Fibroblast of lung (primary cell): ENCODE data around the gene DDX31. TPM values are rescaled to one million over a fixed set of nuclear protein-coding genes. Genes with fewer than 3 reads are reported as not detected.

Experiments used
- DNase-seq, 2 donors: peaks; one replicate each; pipeline versions ENCODE4 v3.0.0 to v3.0.0-alpha.2; 2010; ENCODE audit warnings: low read depth in 2 of 2
- H2AFZ ChIP-seq: 2 replicates; pipeline ENCODE4 v1.5.1; 2012; ENCODE audit warnings: low read length, control low read depth, inconsistent platforms
- H3K27ac ChIP-seq: 2 replicates; pipeline ENCODE4 v1.5.1; 2011; ENCODE audit warnings: low read length, control low read depth; ENCODE audit not compliant: insufficient read depth
- H3K27me3 ChIP-seq: 2 replicates; pipeline ENCODE4 v1.5.1; 2011; ENCODE audit warnings: mild to moderate bottlenecking, low read length; ENCODE audit not compliant: control insufficient read depth, insufficient read depth
- H3K36me3 ChIP-seq: 2 replicates; pipeline ENCODE4 v1.5.1; 2011; ENCODE audit warnings: low read length; ENCODE audit not compliant: control insufficient read depth, insufficient read depth
- H3K4me1 ChIP-seq: 2 replicates; pipeline ENCODE4 v1.5.1; 2011; ENCODE audit warnings: low read length; ENCODE audit not compliant: control insufficient read depth, insufficient read depth; ENCODE audit errors: extremely low read depth
- H3K4me2 ChIP-seq: 2 replicates; pipeline ENCODE4 v1.5.1; 2011; ENCODE audit warnings: low read length, control low read depth; ENCODE audit not compliant: insufficient read depth; ENCODE audit errors: extremely low read depth
- H3K4me3 ChIP-seq, 4 experiments: fragments of 200-600 bp in 1 of 4; sonication (generic) in 1 of 4; replicated peaks in 1 of 4; 2 replicates each; pipeline ENCODE4 v1.5.1; 2011 to 2016; ENCODE audit warnings: low read length in 4 of 4, low read depth in 3 of 4, mild to moderate bottlenecking in 3 of 4, control low read depth in 2 of 4, inconsistent platforms in 1 of 4, mixed read lengths in 1 of 4; ENCODE audit not compliant: insufficient read depth in 1 of 4; ENCODE audit errors: control extremely low read depth in 1 of 4
- H3K79me2 ChIP-seq: 2 replicates; pipeline ENCODE4 v1.5.1; 2012; ENCODE audit warnings: mild to moderate bottlenecking, low read length, inconsistent platforms; ENCODE audit not compliant: control insufficient read depth, insufficient read depth
- H3K9ac ChIP-seq: 2 replicates; pipeline ENCODE4 v1.5.1; 2011; ENCODE audit warnings: mild to moderate bottlenecking, low read length, control low read depth; ENCODE audit not compliant: insufficient read depth
- H3K9me3 ChIP-seq: 2 replicates; pipeline ENCODE4 v1.5.1; 2012; ENCODE audit warnings: low read depth, low read length; ENCODE audit not compliant: control insufficient read depth, insufficient read depth
- H4K20me1 ChIP-seq: 2 replicates; pipeline ENCODE4 v1.5.1; 2011; ENCODE audit warnings: low read length; ENCODE audit not compliant: control insufficient read depth, insufficient read depth; ENCODE audit errors: extremely low read depth
- EZH2 ChIP-seq: IDR thresholded peaks from 2 replicates; pipeline ENCODE4 v1.5.1; 2012; ENCODE audit warnings: low read length, control low read depth, mild to moderate bottlenecking; ENCODE audit errors: missing control alignments
- polyA plus RNA-seq, 2 donors: library from polyadenylated mRNA; depleted of rRNA in 1 of 2; stranded (reverse) in 1 of 2; unstranded in 1 of 2; fragments of >200 nt; gene quantifications; 2 replicates each; pipeline ENCODE4 v1.2.1, GENCODE V29; 2011 to 2012; ENCODE audit warnings: missing spikeins in 1 of 2
- total RNA-seq: library from RNA; depleted of rRNA; stranded (reverse); fragments of >200 nt; gene quantifications from 2 replicates; pipeline ENCODE4 v1.2.1, GENCODE V29; 2014
- TF ChIP-seq, protein P1 (sequence below), 2 donors: IDR thresholded peaks in 1 of 2; conservative IDR thresholded peaks in 1 of 2; 1 replicate in 1 of 2; 2 replicates in 1 of 2; pipeline ENCODE4 v1.5.1; 2011 to 2012; ENCODE audit warnings: low read length in 2 of 2, control low read depth in 1 of 2, inconsistent platforms in 1 of 2, low read depth in 1 of 2, mild to moderate bottlenecking in 1 of 2

Gene DDX31
- total and polyA plus RNA-seq, 2 donors (not counting 1 experiment from before 2014, with no cell fraction given), result 10.1 to 10.8 TPM

GRCh38 chr9:132602207-132602606, 67.6 kb downstream of the DDX31 start:
- DNase-seq, result no peak
- H3K79me2 ChIP-seq, result no peaks in the 10 kb centered on the region
- no peak overlapping the region for H3K4me2 ChIP-seq
- TF ChIP-seq EZH2, result no peak
- TF ChIP-seq, protein P1, sequence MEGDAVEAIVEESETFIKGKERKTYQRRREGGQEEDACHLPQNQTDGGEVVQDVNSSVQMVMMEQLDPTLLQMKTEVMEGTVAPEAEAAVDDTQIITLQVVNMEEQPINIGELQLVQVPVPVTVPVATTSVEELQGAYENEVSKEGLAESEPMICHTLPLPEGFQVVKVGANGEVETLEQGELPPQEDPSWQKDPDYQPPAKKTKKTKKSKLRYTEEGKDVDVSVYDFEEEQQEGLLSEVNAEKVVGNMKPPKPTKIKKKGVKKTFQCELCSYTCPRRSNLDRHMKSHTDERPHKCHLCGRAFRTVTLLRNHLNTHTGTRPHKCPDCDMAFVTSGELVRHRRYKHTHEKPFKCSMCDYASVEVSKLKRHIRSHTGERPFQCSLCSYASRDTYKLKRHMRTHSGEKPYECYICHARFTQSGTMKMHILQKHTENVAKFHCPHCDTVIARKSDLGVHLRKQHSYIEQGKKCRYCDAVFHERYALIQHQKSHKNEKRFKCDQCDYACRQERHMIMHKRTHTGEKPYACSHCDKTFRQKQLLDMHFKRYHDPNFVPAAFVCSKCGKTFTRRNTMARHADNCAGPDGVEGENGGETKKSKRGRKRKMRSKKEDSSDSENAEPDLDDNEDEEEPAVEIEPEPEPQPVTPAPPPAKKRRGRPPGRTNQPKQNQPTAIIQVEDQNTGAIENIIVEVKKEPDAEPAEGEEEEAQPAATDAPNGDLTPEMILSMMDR (conservative IDR thresholded peaks at IDR 0.05 in 1 of 2, IDR thresholded peaks at IDR 0.05 in 1 of 2; ENCODE audit: low read depth in 1 of 2, low read length in 2 of 2), result no peak
- H3K4me3 ChIP-seq, result no peak overlapping the region
- H4K20me1 ChIP-seq, result no peaks in the 10 kb centered on the region
- H3K4me1 ChIP-seq, result no peaks in the 10 kb centered on the region
- H3K27me3 ChIP-seq, result no peaks in the 10 kb centered on the region
- H3K9ac ChIP-seq, result no peak overlapping the region
- H3K27ac ChIP-seq, result no peak overlapping the region
- no peaks in the 10 kb centered on the region for H3K9me3 ChIP-seq
- H3K36me3 ChIP-seq, result peaks cover 3% of the 10 kb centered on the region
- no peak overlapping the region for H2AFZ ChIP-seq

GRCh38 chr9:132600326-132600984, 69.3 kb downstream of the DDX31 start:
- H3K4me1 ChIP-seq, result no peaks in the 10 kb centered on the region
- no peak for DNase-seq
- H3K36me3 ChIP-seq, result peaks cover 1% of the 10 kb centered on the region
- H3K4me3 ChIP-seq, result no peak overlapping the region
- TF ChIP-seq, protein P1 (conservative IDR thresholded peaks at IDR 0.05 in 1 of 2, IDR thresholded peaks at IDR 0.05 in 1 of 2; ENCODE audit: low read depth in 1 of 2, low read length in 2 of 2), result no peak
- no peak for TF ChIP-seq EZH2
- no peak overlapping the region for H3K9ac ChIP-seq
- no peaks in the 10 kb centered on the region for H4K20me1 ChIP-seq
- H3K27ac ChIP-seq, result no peak overlapping the region
- H3K27me3 ChIP-seq, result no peaks in the 10 kb centered on the region
- no peak overlapping the region for H3K4me2 ChIP-seq
- H3K79me2 ChIP-seq, result no peaks in the 10 kb centered on the region
- no peaks in the 10 kb centered on the region for H3K9me3 ChIP-seq
- H2AFZ ChIP-seq, result no peak overlapping the region

DNA sequence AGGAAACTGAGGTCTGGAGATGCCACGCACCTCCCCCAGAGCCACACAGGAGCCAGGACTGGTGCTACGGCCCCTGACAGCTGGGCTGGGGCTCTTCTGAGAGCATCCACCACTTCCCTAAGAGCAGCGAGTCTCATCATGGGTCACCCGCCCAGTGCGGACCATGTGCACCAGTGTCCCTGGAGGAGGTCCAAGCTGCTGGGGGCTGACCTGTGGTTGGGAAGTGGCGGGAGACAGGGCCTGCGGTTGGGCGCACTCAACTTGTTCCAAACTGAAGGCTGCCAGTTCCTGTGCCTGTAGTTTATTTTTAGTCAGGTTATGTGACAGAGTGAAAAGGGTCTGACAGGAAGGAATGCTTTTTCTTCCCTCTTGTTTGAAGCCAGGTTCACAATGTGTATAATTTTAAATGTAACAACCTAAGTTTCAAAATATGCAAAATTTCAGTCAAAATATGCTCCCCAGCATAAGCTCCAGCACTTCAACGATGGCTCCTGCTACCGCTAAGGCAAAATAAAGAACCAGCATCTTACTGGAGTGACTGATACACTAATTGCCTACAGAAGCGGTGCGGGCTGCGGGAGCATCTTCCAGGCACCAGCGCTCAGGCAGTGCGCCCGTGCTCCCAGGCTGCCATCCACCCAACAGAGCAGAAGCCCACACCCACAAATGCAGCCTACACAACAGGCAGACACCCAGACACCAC, 72.6 kb downstream of the DDX31 start:
- no peaks in the 10 kb centered on the region for H3K9me3 ChIP-seq
- no peaks in the 10 kb centered on the region for H3K27me3 ChIP-seq
- H3K4me3 ChIP-seq, result no peak overlapping the region
- H4K20me1 ChIP-seq, result no peaks in the 10 kb centered on the region
- H3K4me2 ChIP-seq, result no peak overlapping the region
- no peaks in the 10 kb centered on the region for H3K4me1 ChIP-seq
- H3K9ac ChIP-seq, result no peak overlapping the region
- no peak for TF ChIP-seq EZH2
- TF ChIP-seq, protein P1 (conservative IDR thresholded peaks at IDR 0.05 in 1 of 2, IDR thresholded peaks at IDR 0.05 in 1 of 2; ENCODE audit: low read depth in 1 of 2, low read length in 2 of 2), result no peak
- H3K36me3 ChIP-seq, result peaks cover 3% of the 10 kb centered on the region
- no peaks in the 10 kb centered on the region for H3K79me2 ChIP-seq
- no peak overlapping the region for H3K27ac ChIP-seq
- DNase-seq, result peak; percentile 16 to 23
- no peak overlapping the region for H2AFZ ChIP-seq
